Skeletal muscle tissue (tissue), 4 donors: ENCODE measurements around the gene CALCOCO2. TPM values are rescaled to one million over a fixed set of nuclear protein-coding genes. Genes with fewer than 3 reads are reported as not detected.
A peak's percentile ranks its signal among the peaks of the same experiment; 100 is the strongest.

Source experiments
- H3K27ac ChIP-seq: one replicate; pipeline ENCODE4 v1.7.0; 2013; ENCODE audit warnings: mild to moderate bottlenecking, low read depth, low read length, inconsistent platforms
- H3K27me3 ChIP-seq, 3 donors: one replicate each; pipeline ENCODE4 v1.7.0; 2013; ENCODE audit warnings: low read length in 3 of 3; ENCODE audit not compliant: control insufficient read depth in 3 of 3, insufficient read depth in 3 of 3
- H3K36me3 ChIP-seq, 3 donors: one replicate each; pipeline ENCODE4 v1.7.0; 2013; ENCODE audit warnings: low read length in 3 of 3; ENCODE audit not compliant: control insufficient read depth in 3 of 3, insufficient read depth in 3 of 3
- H3K4me1 ChIP-seq, 3 donors: one replicate each; pipeline ENCODE4 v1.7.0; 2013; ENCODE audit warnings: low read length in 3 of 3, mild to moderate bottlenecking in 3 of 3; ENCODE audit not compliant: control insufficient read depth in 3 of 3, insufficient read depth in 3 of 3
- H3K4me3 ChIP-seq, 3 donors: one replicate each; pipeline ENCODE4 v1.7.0; 2013; ENCODE audit warnings: low read length in 3 of 3
- H3K9ac ChIP-seq, 3 donors: one replicate each; pipeline ENCODE4 v1.7.0; 2013; ENCODE audit warnings: low read length in 3 of 3, mild to moderate bottlenecking in 3 of 3, moderate library complexity in 2 of 3, low read depth in 1 of 3
- H3K9me3 ChIP-seq, 3 donors: one replicate each; pipeline ENCODE4 v1.7.0; 2013; ENCODE audit warnings: low read length in 3 of 3; ENCODE audit not compliant: control insufficient read depth in 3 of 3
- total RNA-seq: library from RNA; depleted of rRNA; stranded (reverse); fragments of >200 nt; gene quantifications from one replicate; pipeline ENCODE4 v1.2.3, GENCODE V29; 2014
- donor health status: Osteomylitis.

CALCOCO2 gene
- total RNA-seq, 1 donor from 2014 or later: 29.2 TPM

GRCh38 chr17:48843187-48843900, 12.5 kb downstream of the CALCOCO2 start:
- H3K4me1 ChIP-seq: peaks cover 28 to 33% (median 30%) of the 10 kb centered on the region in 3 donors
- no peaks in the 10 kb centered on the region for H3K9me3 ChIP-seq
- H3K4me3 ChIP-seq: no peak overlapping the region
- peaks cover 10 to 27% (median 25%) of the 10 kb centered on the region in 3 donors for H3K36me3 ChIP-seq
- no peaks in the 10 kb centered on the region for H3K27me3 ChIP-seq
- H3K9ac ChIP-seq: no peak overlapping the region
- H3K27ac ChIP-seq: peak overlapping the region; percentile 38

- H3K4me3 ChIP-seq: no peak overlapping the region
- H3K27ac ChIP-seq: no peak overlapping the region
- H3K9ac ChIP-seq: no peak overlapping the region
- H3K36me3 ChIP-seq: peaks cover 52 to 81% (median 68%) of the 10 kb centered on the region in 3 donors
- no peaks in the 10 kb centered on the region for H3K27me3 ChIP-seq
- no peaks in the 10 kb centered on the region for H3K4me1 ChIP-seq
- no peaks in the 10 kb centered on the region for H3K9me3 ChIP-seq
These were observed 20.0 kb downstream of the CALCOCO2 start for GRCh38 chr17:48850792-48851323.

GRCh38 chr17:48854774-48855476, 24.1 kb downstream of the CALCOCO2 start:
- Histone ChIP-seq H3K36me3 (peaks cover 48 to 66% (median 63%) of the 10 kb centered on the region in 3 donors), H3K27me3 (no peaks in the 10 kb centered on the region)

GRCh38 chr17:48856122-48856821, 25.4 kb downstream of the CALCOCO2 start:
- Histone ChIP-seq H3K9ac (no peak overlapping the region), H3K27ac (no peak overlapping the region), H3K27me3 (no peaks in the 10 kb centered on the region), H3K4me3 (no peak overlapping the region), H3K4me1 (no peaks in the 10 kb centered on the region), H3K9me3 (no peaks in the 10 kb centered on the region), H3K36me3 (peaks cover 49 to 69% (median 64%) of the 10 kb centered on the region in 3 donors)

More at GRCh38 chr17:48854774-48855476, 24.1 kb downstream of the CALCOCO2 start:
- H3K4me3 ChIP-seq: no peak overlapping the region
- no peak overlapping the region for H3K27ac ChIP-seq
- no peaks in the 10 kb centered on the region for H3K9me3 ChIP-seq
- no peak overlapping the region for H3K9ac ChIP-seq
- H3K4me1 ChIP-seq: no peaks in the 10 kb centered on the region

DNA sequence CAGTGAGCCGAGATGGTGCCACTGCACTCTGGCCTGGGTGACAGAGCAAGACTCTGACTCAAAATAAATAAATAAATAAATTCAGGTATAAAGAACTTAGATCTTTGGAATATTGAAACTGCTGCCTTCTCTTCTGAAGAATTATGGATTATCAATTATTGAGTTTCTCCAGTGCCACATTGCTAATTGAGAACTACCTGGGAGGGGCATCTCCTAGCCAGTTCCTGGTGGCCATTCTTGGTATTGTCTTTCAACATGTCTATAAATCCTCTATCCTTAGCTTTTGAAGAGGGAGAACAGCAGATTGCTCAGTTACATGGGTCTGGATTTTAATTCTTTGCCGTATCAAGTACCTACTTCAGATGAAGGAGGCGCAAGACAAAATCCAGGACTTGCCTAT, 29.2 kb downstream of the CALCOCO2 start:
- Histone ChIP-seq H3K4me3 (no peak overlapping the region), H3K27ac (no peak overlapping the region), H3K9ac (no peak overlapping the region), H3K4me1 (no peaks in the 10 kb centered on the region), H3K27me3 (no peaks in the 10 kb centered on the region), H3K36me3 (peaks cover 46 to 68% (median 65%) of the 10 kb centered on the region in 3 donors), H3K9me3 (no peaks in the 10 kb centered on the region)

- peaks cover 43 to 66% (median 62%) of the 10 kb centered on the region in 3 donors for H3K36me3 ChIP-seq
- no peak overlapping the region for H3K4me3 ChIP-seq
- no peaks in the 10 kb centered on the region for H3K27me3 ChIP-seq
- H3K9me3 ChIP-seq: no peaks in the 10 kb centered on the region
- H3K9ac ChIP-seq: no peak overlapping the region
- no peak overlapping the region for H3K27ac ChIP-seq
- no peaks in the 10 kb centered on the region for H3K4me1 ChIP-seq
These were observed 29.6 kb downstream of the CALCOCO2 start for GRCh38 chr17:48860456-48860855.

DNA sequence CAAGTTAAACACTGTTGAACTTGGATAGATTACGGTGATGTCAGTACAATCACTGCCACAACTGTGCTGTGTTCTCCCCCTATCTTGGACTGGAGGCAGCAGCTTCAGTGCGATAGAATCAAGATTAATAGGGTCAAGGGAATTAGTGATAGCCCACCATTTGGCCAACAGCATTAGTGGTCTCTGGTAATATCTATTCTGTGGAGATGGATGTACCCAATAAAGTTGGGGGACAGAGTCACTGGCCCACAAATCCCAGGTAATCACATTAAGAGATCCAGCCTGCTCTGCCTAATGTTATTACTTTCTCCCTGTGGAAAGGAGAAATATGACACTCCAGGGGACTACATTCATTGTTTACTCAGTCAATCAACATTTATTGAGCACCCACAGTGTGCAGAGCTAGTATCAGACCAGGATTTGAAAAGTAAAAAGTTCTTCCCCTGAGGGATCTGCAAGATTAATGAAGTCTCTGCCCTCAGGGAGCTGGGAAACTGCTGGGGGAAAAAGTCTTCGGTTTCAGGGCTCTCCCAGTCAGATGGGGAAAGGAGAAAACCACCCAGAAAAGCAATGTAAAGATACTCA, 38.2 kb downstream of the CALCOCO2 start:
- peaks cover 9 to 16% (median 13%) of the 10 kb centered on the region in 3 donors for H3K4me1 ChIP-seq
- H3K9ac ChIP-seq: no peak overlapping the region
- no peak overlapping the region for H3K27ac ChIP-seq
- H3K36me3 ChIP-seq: peaks cover 9 to 20% (median 13%) of the 10 kb centered on the region in 3 donors
- H3K27me3 ChIP-seq: no peaks in the 10 kb centered on the region
- no peaks in the 10 kb centered on the region for H3K9me3 ChIP-seq
- H3K4me3 ChIP-seq: no peak overlapping the region

DNA sequence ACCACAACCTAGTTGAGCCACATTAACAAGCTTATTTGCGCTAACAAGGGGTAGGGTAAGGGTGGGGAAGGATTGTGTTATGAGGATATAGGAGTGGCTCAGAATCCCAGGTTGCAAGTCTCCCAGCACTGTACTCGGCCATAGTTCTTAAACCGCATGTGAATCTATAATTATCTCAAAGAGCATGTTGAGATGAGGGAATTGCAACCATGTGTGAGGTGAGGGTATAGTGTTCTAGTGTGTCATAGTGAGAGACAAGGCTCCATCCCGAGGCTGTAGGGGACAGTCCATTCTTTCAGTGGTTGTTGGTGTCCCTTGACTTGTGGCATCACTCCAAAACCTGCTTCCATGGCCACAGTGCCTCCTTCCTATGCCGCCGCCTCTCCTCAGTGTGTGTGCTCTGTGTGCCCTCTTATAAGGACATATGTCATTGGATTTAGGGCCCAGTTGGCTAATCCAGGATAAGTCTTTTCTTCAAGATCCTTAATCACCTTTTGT, 39.0 kb downstream of the CALCOCO2 start:
- Histone ChIP-seq H3K4me1 (peaks cover 9 to 16% (median 13%) of the 10 kb centered on the region in 3 donors), H3K36me3 (peaks cover 3 to 11% (median 6%) of the 10 kb centered on the region in 3 donors), H3K9ac (no peak overlapping the region), H3K9me3 (no peaks in the 10 kb centered on the region), H3K4me3 (no peak overlapping the region), H3K27me3 (no peaks in the 10 kb centered on the region), H3K27ac (no peak overlapping the region)

DNA sequence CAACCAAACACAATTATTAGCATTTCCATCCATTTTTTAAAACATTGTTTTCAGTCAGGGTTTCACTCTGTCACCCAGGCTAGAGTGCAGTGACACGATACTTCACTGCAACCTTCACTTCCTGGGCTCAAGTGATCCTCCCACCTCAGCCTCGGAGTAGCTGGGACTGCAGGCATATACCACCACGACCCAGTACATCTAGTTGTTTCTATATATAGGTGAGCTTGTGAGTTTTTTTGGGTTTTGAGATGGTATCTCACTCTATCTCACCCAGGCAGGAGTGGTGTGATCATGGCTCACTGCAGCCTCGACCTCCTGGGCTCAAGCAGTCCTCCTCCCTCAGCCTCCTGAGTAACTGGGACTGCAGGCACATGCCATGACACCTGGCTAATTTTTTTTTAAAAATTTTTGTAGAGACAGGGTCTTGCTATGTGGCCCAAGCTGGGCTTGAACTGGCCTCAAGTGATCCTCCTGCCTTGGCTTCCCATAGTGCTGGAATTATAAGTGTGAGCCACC, 40.3 kb downstream of the CALCOCO2 start:
- Histone ChIP-seq H3K9ac (peak overlapping the region in 1 of 3 donors; percentile 3), H3K27ac (no peak overlapping the region), H3K9me3 (no peaks in the 10 kb centered on the region), H3K27me3 (no peaks in the 10 kb centered on the region), H3K4me3 (no peak overlapping the region), H3K36me3 (peaks cover 0 to 3% (median 2%) of the 10 kb centered on the region in 3 donors), H3K4me1 (peaks cover 9 to 16% (median 13%) of the 10 kb centered on the region in 3 donors)
